RWPE2 (cell line): ENCODE results near the gene CTLA4.

Experiments
- ATAC-seq: fragments of 200-7000 bp; cut with Tn5 transposase; 3 replicates; pipeline ENCODE4 v1.9.1; 2021; ENCODE audit warnings: low read depth
- DNase-seq: peaks from one replicate; pipeline ENCODE4 v3.0.0-alpha.2; 2020; ENCODE audit warnings: low spot score
- H3K27ac ChIP-seq: fragments of 450-650 bp; 2 replicates; pipeline ENCODE4 v1.5.1; 2017; ENCODE audit warnings: mild to moderate bottlenecking; ENCODE audit not compliant: poor library complexity, severe bottlenecking
- H3K27me3 ChIP-seq: fragments of 250-450 bp; sonication (Bioruptor Pico); 2 replicates; pipeline ENCODE4 v1.5.1; 2021; ENCODE audit warnings: mild to moderate bottlenecking, moderate library complexity; ENCODE audit not compliant: insufficient read depth, poor library complexity, severe bottlenecking
- H3K36me3 ChIP-seq: fragments of 250-450 bp; sonication (Bioruptor Pico); 2 replicates; pipeline ENCODE4 v1.5.1; 2020; ENCODE audit warnings: low read depth, mild to moderate bottlenecking, moderate library complexity
- H3K4me1 ChIP-seq: fragments of 250-450 bp; sonication (Bioruptor Pico); 2 replicates; pipeline ENCODE4 v1.5.1; 2021; ENCODE audit warnings: mild to moderate bottlenecking, moderate library complexity; ENCODE audit not compliant: insufficient read depth, poor library complexity, severe bottlenecking
- H3K4me3 ChIP-seq: fragments of 250-450 bp; sonication (Bioruptor Pico); 2 replicates; pipeline ENCODE4 v1.5.1; 2021; ENCODE audit warnings: mild to moderate bottlenecking, moderate library complexity; ENCODE audit not compliant: severe bottlenecking
- H3K9me3 ChIP-seq: fragments of 250-450 bp; sonication (Bioruptor Pico); 2 replicates; pipeline ENCODE4 v1.5.1; 2021; ENCODE audit warnings: mild to moderate bottlenecking, moderate library complexity; ENCODE audit not compliant: severe bottlenecking
- TF ChIP-seq, protein P1 (sequence below): fragments of 450-650 bp; IDR thresholded peaks from one replicate; pipeline ENCODE4 v1.5.1; 2017; ENCODE audit warnings: mild to moderate bottlenecking, moderate library complexity; ENCODE audit not compliant: poor library complexity, severe bottlenecking

Gene CTLA4

DNA sequence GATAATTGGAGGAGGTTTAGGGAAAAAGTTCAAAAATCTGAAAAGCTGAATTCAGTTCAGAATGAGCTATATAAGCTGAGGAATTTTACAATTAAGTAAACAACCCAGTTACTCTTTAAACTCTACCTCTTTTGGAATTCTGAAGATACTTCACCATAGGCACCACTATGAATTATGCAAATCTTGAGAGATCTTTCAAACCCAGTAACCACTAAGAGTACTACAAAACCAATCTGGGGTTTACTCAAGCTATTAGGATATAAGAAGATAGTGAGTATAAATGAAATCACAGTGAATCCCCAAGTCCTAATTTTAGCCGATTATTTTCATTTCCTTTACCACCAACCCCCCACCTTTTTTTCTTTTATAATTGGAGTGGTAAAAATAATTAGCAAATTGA lies 6.0 kb upstream of the CTLA4 start:
- H3K27me3 ChIP-seq, result peaks cover 7% of the 10 kb centered on the region
- no peaks in the 10 kb centered on the region for H3K36me3 ChIP-seq
- DNase-seq (no peak), ATAC-seq (no peak)
- TF ChIP-seq, protein P1, sequence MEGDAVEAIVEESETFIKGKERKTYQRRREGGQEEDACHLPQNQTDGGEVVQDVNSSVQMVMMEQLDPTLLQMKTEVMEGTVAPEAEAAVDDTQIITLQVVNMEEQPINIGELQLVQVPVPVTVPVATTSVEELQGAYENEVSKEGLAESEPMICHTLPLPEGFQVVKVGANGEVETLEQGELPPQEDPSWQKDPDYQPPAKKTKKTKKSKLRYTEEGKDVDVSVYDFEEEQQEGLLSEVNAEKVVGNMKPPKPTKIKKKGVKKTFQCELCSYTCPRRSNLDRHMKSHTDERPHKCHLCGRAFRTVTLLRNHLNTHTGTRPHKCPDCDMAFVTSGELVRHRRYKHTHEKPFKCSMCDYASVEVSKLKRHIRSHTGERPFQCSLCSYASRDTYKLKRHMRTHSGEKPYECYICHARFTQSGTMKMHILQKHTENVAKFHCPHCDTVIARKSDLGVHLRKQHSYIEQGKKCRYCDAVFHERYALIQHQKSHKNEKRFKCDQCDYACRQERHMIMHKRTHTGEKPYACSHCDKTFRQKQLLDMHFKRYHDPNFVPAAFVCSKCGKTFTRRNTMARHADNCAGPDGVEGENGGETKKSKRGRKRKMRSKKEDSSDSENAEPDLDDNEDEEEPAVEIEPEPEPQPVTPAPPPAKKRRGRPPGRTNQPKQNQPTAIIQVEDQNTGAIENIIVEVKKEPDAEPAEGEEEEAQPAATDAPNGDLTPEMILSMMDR, result no peak
- no peak overlapping the region for H3K27ac ChIP-seq
- no peak overlapping the region for H3K4me3 ChIP-seq
- no peaks in the 10 kb centered on the region for H3K9me3 ChIP-seq
- no peaks in the 10 kb centered on the region for H3K4me1 ChIP-seq

DNA sequence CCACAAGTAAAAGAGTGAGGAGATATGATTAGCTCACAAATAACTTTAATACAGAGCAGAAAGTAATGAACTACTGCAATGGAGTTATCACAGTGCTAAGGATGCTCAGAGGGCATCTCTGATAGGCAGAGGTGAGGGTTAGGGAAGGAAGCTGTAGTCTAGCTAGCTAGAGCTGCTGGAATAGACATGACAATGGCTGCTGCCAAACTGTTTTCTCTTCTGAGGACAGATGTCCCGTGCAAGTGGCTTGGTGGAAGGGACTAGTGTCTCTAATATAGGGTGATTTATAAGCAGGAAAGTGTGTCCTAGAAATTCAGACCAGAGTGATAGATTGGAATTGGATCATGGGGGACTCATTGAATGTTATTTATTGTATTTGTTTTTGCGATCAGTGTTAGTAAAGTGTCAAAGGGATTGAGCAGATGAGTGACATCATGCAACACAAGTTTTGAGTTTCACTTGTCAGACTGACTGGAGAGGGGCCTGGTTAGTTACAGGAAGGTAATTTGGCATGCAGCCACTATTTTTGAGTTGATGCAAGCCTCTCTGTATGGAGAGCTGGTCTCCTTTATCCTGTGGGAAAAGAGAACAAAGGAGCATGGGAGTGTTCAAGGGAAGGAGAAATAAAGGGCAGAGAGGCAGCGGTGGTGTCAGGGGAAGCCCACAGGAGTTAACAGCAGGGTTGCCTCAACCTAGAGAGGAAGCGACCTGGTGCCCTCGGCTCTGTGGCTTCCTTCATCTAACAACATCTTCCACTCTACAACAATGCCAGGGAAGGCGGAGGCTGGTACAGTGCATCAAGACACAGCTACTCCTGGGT lies 1.9 kb downstream of the CTLA4 start:
- Histone ChIP-seq H3K27me3 (peaks cover 6% of the 10 kb centered on the region), H3K27ac (no peak overlapping the region), H3K9me3 (no peaks in the 10 kb centered on the region), H3K4me3 (no peak overlapping the region), H3K4me1 (no peaks in the 10 kb centered on the region), H3K36me3 (no peaks in the 10 kb centered on the region)
- DNase-seq, result no peak
- ATAC-seq, result no peak
- TF ChIP-seq, protein P1, result no peak

DNA sequence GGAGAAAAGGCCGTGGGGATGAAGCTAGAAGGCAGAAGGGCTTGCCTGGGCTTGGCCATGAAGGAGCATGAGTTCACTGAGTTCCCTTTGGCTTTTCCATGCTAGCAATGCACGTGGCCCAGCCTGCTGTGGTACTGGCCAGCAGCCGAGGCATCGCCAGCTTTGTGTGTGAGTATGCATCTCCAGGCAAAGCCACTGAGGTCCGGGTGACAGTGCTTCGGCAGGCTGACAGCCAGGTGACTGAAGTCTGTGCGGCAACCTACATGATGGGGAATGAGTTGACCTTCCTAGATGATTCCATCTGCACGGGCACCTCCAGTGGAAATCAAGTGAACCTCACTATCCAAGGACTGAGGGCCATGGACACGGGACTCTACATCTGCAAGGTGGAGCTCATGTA lies 2.9 kb downstream of the CTLA4 start:
- H3K4me3 ChIP-seq, result no peak overlapping the region
- no peak overlapping the region for H3K27ac ChIP-seq
- DNase-seq (no peak), ATAC-seq (no peak)
- H3K36me3 ChIP-seq, result no peaks in the 10 kb centered on the region
- H3K4me1 ChIP-seq, result no peaks in the 10 kb centered on the region
- peaks cover 6% of the 10 kb centered on the region for H3K27me3 ChIP-seq
- TF ChIP-seq, protein P1, result no peak
- H3K9me3 ChIP-seq, result no peaks in the 10 kb centered on the region

DNA sequence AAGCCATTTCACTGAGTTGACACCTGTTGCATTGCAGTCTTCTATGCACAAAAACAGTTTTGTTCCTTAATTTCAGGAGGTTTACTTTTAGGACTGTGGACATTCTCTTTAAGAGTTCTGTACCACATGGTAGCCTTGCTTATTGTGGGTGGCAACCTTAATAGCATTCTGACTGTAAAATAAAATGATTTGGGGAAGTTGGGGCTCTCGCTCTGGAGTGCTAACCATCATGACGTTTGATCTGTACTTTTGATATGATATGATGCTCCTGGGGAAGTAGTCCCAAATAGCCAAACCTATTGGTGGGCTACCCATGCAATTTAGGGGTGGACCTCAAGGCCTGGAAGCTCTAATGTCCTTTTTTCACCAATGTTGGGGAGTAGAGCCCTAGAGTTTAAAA lies 3.4 kb downstream of the CTLA4 start:
- no peak overlapping the region for H3K27ac ChIP-seq
- no peaks in the 10 kb centered on the region for H3K9me3 ChIP-seq
- no peak overlapping the region for H3K4me3 ChIP-seq
- H3K27me3 ChIP-seq, result peaks cover 6% of the 10 kb centered on the region
- DNase-seq, result no peak
- H3K4me1 ChIP-seq, result no peaks in the 10 kb centered on the region
- no peaks in the 10 kb centered on the region for H3K36me3 ChIP-seq
- no peak for ATAC-seq
- TF ChIP-seq, protein P1, result no peak

DNA sequence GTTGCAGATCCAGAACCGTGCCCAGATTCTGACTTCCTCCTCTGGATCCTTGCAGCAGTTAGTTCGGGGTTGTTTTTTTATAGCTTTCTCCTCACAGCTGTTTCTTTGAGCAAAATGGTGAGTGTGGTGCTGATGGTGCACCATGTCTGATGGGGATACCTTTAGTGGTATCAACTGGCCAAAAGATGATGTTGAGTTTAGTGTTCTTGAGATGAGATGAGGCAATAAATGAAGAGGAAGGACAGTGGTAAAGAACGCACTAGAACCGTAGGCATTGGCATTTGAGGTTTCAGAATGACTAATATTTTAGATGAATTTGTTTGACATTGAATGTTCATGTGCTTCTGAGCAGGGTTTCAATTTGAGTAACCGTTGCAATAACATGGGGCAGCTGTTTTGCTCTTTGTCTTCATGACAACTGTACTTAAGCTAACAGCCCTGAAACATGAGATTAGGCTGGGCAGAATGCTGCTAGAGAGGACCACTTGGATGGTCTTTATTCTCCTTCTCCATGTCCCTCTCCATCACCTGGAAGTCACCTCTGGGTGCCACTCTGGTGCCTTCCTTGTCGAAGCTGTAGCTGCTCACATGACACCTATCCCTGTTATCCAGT lies 3.9 kb downstream of the CTLA4 start:
- Histone ChIP-seq H3K27me3 (peaks cover 6% of the 10 kb centered on the region), H3K9me3 (no peaks in the 10 kb centered on the region), H3K27ac (no peak overlapping the region), H3K4me1 (no peaks in the 10 kb centered on the region), H3K36me3 (no peaks in the 10 kb centered on the region), H3K4me3 (no peak overlapping the region)
- ATAC-seq (no peak), DNase-seq (no peak)
- TF ChIP-seq, protein P1, result no peak
